ENCODE data around the gene SELENOO.

SELENOO gene

GRCh38 chr22:50218153-50218995 is 17.6 kb downstream of the SELENOO start:
- no peak for DNase-seq (ENCODE audit: low read depth)
- no peak overlapping the region for H3K4me3 ChIP-seq (ENCODE audit: low read length)
- TF ChIP-seq CTCF (conservative IDR thresholded peaks at IDR 0.05; ENCODE audit: low read depth, low read length), result no peak

GRCh38 chr22:50218996-50219727 is 18.4 kb downstream of the SELENOO start:
- no peak overlapping the region for H3K4me3 ChIP-seq (ENCODE audit: low read length)
- DNase-seq (ENCODE audit: low read depth), result peak; percentile 51
- no peak for TF ChIP-seq CTCF (conservative IDR thresholded peaks at IDR 0.05; ENCODE audit: low read depth, low read length)

GRCh38 chr22:50219800-50220602 is 19.2 kb downstream of the SELENOO start:
- TF ChIP-seq CTCF (conservative IDR thresholded peaks at IDR 0.05; ENCODE audit: low read depth, low read length), result no peak
- no peak for DNase-seq (ENCODE audit: low read depth)
- H3K4me3 ChIP-seq (ENCODE audit: low read length), result no peak overlapping the region

- TF ChIP-seq CTCF (conservative IDR thresholded peaks at IDR 0.05; ENCODE audit: low read depth, low read length), result no peak
- H3K4me3 ChIP-seq (ENCODE audit: low read length), result no peak overlapping the region
- DNase-seq (ENCODE audit: low read depth), result no peak
Measured at GRCh38 chr22:50220603-50221409, 20.0 kb downstream of the SELENOO start.

- no peak for TF ChIP-seq CTCF (conservative IDR thresholded peaks at IDR 0.05; ENCODE audit: low read depth, low read length)
- DNase-seq (ENCODE audit: low read depth), result no peak
- H3K4me3 ChIP-seq (ENCODE audit: low read length), result no peak overlapping the region
Measured at GRCh38 chr22:50221410-50222300, 20.8 kb downstream of the SELENOO start.
